ENCODE data around the gene ILKAP. TPM values are rescaled to one million over a fixed set of nuclear protein-coding genes. Genes with fewer than 3 reads are reported as not detected.

The ILKAP gene
- total RNA-seq, 1 experiment from 2014 or later = 31.6 TPM

GRCh38 chr2:238123218-238123971 lies 80.1 kb downstream of the ILKAP start:
- Histone ChIP-seq H3K36me3 (ENCODE audit: control insufficient read depth, insufficient read depth, low read length) (no peaks in the 10 kb centered on the region), H3K9me3 (no peaks in the 10 kb centered on the region), H3K4me1 (no peaks in the 10 kb centered on the region), H3K4me3 (ENCODE audit: low read depth, low read length) (no peak overlapping the region), H3K27me3 (replicated peaks; ENCODE audit: control insufficient read depth, insufficient read depth, low read length) (no peaks in the 10 kb centered on the region)
- Mint-ChIP-seq H3K27ac (ENCODE audit: unreplicated experiment) (no peak overlapping the region), H3K36me3 (ENCODE audit: insufficient read depth, unreplicated experiment) (no peaks in the 10 kb centered on the region), H3K27me3 (ENCODE audit: insufficient read depth, unreplicated experiment) (no peaks in the 10 kb centered on the region), H3K4me3 (ENCODE audit: unreplicated experiment) (no peak overlapping the region), H3K4me1 (ENCODE audit: low read depth, unreplicated experiment) (no peaks in the 10 kb centered on the region), H3K9me3 (ENCODE audit: unreplicated experiment) (no peaks in the 10 kb centered on the region)
- intact Hi-C loops (cut with micrococcal nuclease; ENCODE audit: unreplicated experiment) = no loop called here
- no TSS peak for BruUV-seq (replicated peaks)
- ChIA-PET CTCF (no interaction called here), POLR2A (no interaction called here)
- no peak for DNase-seq
- TF ChIP-seq, protein P1, sequence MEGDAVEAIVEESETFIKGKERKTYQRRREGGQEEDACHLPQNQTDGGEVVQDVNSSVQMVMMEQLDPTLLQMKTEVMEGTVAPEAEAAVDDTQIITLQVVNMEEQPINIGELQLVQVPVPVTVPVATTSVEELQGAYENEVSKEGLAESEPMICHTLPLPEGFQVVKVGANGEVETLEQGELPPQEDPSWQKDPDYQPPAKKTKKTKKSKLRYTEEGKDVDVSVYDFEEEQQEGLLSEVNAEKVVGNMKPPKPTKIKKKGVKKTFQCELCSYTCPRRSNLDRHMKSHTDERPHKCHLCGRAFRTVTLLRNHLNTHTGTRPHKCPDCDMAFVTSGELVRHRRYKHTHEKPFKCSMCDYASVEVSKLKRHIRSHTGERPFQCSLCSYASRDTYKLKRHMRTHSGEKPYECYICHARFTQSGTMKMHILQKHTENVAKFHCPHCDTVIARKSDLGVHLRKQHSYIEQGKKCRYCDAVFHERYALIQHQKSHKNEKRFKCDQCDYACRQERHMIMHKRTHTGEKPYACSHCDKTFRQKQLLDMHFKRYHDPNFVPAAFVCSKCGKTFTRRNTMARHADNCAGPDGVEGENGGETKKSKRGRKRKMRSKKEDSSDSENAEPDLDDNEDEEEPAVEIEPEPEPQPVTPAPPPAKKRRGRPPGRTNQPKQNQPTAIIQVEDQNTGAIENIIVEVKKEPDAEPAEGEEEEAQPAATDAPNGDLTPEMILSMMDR (IDR thresholded peaks at IDR 0.05; ENCODE audit: insufficient read depth in 1 of 2, low read depth in 1 of 2, low read length in 1 of 2, severe bottlenecking in 1 of 2, unreplicated experiment in 1 of 2) = no peak

- ChIA-PET POLR2A (no interaction called here), CTCF (no interaction called here)
- Mint-ChIP-seq H3K4me3 (ENCODE audit: unreplicated experiment) (no peak overlapping the region), H3K4me1 (ENCODE audit: low read depth, unreplicated experiment) (no peaks in the 10 kb centered on the region), H3K27ac (ENCODE audit: unreplicated experiment) (no peak overlapping the region), H3K27me3 (ENCODE audit: insufficient read depth, unreplicated experiment) (peaks cover 2% of the 10 kb centered on the region), H3K36me3 (ENCODE audit: insufficient read depth, unreplicated experiment) (no peaks in the 10 kb centered on the region), H3K9me3 (ENCODE audit: unreplicated experiment) (no peaks in the 10 kb centered on the region)
- BruUV-seq (replicated peaks) = no TSS peak
- Histone ChIP-seq H3K9me3 (no peaks in the 10 kb centered on the region), H3K4me1 (no peaks in the 10 kb centered on the region), H3K27me3 (replicated peaks; ENCODE audit: control insufficient read depth, insufficient read depth, low read length) (no peaks in the 10 kb centered on the region), H3K36me3 (ENCODE audit: control insufficient read depth, insufficient read depth, low read length) (no peaks in the 10 kb centered on the region), H3K4me3 (ENCODE audit: low read depth, low read length) (no peak overlapping the region)
- intact Hi-C loops (cut with micrococcal nuclease; ENCODE audit: unreplicated experiment) = no loop called here
- TF ChIP-seq, protein P1 (IDR thresholded peaks at IDR 0.05; ENCODE audit: insufficient read depth in 1 of 2, low read depth in 1 of 2, low read length in 1 of 2, severe bottlenecking in 1 of 2, unreplicated experiment in 1 of 2) = no peak
- DNase-seq = no peak
These were observed 80.9 kb downstream of the ILKAP start for GRCh38 chr2:238122287-238123217.

DNA sequence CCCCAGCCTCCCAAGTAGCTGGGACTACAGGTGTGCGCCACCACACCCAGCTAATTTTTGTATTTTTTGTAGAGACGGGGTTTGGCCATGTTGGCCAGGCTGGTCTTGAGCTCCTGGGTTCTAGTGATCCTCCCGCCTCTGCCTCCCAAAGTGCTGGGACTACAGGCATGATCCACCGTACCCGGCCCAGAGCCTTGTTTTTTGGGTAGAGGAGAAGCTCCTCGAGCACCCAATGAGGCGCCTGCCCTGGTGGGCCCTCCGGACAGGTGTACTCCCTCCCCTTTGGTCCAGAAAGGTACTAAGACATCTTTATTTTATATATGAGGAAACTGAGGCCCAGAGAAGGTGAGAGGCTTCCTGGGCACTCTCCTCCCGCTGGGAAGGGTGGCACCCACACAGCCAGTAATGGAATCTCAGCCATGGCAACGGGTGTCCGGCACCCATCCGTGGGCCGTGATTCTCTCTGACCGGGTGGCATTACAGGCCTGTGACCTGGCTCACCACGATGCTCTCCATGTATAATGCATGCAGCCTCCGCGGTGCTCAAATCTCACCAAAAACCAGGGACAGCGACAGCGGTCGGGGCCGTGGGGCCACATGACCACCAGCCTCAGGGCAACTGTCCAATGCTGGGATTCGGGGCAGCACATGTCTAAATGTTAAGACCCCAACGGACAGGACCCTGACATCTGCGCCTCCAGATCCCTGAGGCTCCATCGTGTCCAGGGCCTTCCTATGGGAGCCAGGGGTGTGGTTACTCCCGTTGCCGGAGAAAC lies 81.8 kb downstream of the ILKAP start:
- Histone ChIP-seq H3K27me3 (replicated peaks; ENCODE audit: control insufficient read depth, insufficient read depth, low read length) (no peaks in the 10 kb centered on the region), H3K4me1 (no peaks in the 10 kb centered on the region), H3K36me3 (ENCODE audit: control insufficient read depth, insufficient read depth, low read length) (no peaks in the 10 kb centered on the region), H3K9me3 (no peaks in the 10 kb centered on the region), H3K4me3 (ENCODE audit: low read depth, low read length) (no peak overlapping the region)
- DNase-seq = no peak
- intact Hi-C loops (cut with micrococcal nuclease; ENCODE audit: unreplicated experiment) = no loop called here
- Mint-ChIP-seq H3K4me3 (ENCODE audit: unreplicated experiment) (no peak overlapping the region), H3K27ac (ENCODE audit: unreplicated experiment) (no peak overlapping the region), H3K27me3 (ENCODE audit: insufficient read depth, unreplicated experiment) (peaks cover 4% of the 10 kb centered on the region), H3K4me1 (ENCODE audit: low read depth, unreplicated experiment) (no peaks in the 10 kb centered on the region), H3K9me3 (ENCODE audit: unreplicated experiment) (no peaks in the 10 kb centered on the region), H3K36me3 (ENCODE audit: insufficient read depth, unreplicated experiment) (no peaks in the 10 kb centered on the region)
- TF ChIP-seq, protein P1 (IDR thresholded peaks at IDR 0.05; ENCODE audit: insufficient read depth in 1 of 2, low read depth in 1 of 2, low read length in 1 of 2, severe bottlenecking in 1 of 2, unreplicated experiment in 1 of 2) = no peak
- no TSS peak for BruUV-seq (replicated peaks)
- CTCF ChIA-PET = interaction anchor here (1.1 kb wide), 1 partner anchor 12 kb away, joined by 5 read pairs; no protein-coding TSS in a partner anchor
- POLR2A ChIA-PET = no interaction called here
